Fibroblast of skin of scalp (primary cell): Measurements from ENCODE around the gene ERF.

Source experiments
- DNase-seq: peaks from one replicate; pipeline ENCODE4 v3.0.0-alpha.2; 2013

ERF gene

GRCh38 chr19:42208612-42209011, 46.3 kb downstream of the ERF start:
- DNase-seq: no peak

- peak; percentile 71 for DNase-seq
These were observed 47.1 kb downstream of the ERF start for GRCh38 chr19:42207767-42208271.

- no peak for DNase-seq
These were observed 47.8 kb downstream of the ERF start for GRCh38 chr19:42206871-42207755.

DNA sequence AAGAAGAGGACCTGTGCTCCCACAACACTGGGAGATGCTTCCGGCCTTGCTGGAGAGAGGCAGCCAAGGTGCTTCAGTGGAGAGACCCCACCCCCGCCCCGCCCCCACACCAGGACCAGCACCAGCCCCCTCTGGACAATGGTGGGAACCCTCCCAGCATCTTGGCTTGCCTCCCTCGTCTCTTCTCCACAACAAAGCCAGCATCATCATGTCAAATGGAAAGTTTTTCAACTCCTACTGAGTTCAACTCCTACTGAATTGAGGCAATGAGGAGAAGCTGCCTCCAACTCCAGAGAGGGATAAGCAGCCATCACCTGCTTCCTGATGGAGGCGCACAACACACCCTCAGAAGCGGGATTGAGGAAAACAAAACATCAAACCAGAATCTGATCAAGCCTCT, 50.3 kb downstream of the ERF start:
- no peak for DNase-seq

GRCh38 chr19:42203700-42204099, 51.2 kb downstream of the ERF start:
- DNase-seq: no peak

- DNase-seq: no peak
These were observed 52.5 kb downstream of the ERF start for GRCh38 chr19:42202290-42202880.

DNA sequence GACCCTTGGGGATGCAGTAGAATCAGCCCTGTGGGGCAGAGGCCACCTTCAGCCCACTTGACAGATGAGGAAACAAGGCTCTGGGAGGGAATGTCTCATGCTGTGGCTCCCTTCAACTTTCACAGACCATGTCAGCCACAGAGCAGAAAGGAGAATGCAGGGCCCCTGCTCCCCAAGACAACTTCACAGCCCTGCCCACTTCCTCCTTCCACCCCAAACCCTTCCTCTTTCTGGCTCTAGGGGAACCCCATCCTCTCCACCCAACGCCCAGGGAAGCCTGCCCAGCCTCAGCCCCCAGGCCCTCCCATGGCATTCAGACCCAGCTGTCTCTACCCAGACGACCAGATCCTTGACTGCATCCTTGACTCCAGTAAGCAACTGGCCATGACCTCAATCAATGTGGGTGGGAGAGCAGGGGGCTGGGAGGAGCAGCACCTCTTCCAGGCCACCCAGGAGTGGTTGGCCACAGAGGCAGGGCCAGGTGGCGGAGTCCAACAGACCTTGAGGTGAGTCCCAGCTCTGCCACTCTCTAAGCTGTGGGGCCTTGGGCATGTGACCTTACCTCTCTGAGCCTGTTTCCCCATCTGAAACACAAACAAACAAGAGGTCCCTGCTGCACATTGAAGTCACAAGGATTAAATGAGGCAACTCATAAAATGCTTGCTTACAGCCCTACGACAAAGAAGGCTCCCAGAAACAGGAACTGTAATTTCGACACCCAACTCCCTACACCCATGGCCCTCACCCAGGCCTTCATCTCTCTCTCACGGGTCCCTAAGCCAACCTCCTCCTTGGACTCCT, 53.2 kb downstream of the ERF start:
- DNase-seq: no peak

GRCh38 chr19:42200116-42200715, 54.7 kb downstream of the ERF start:
- no peak for DNase-seq

GRCh38 chr19:42199440-42200115, 55.4 kb downstream of the ERF start:
- DNase-seq: no peak

DNA sequence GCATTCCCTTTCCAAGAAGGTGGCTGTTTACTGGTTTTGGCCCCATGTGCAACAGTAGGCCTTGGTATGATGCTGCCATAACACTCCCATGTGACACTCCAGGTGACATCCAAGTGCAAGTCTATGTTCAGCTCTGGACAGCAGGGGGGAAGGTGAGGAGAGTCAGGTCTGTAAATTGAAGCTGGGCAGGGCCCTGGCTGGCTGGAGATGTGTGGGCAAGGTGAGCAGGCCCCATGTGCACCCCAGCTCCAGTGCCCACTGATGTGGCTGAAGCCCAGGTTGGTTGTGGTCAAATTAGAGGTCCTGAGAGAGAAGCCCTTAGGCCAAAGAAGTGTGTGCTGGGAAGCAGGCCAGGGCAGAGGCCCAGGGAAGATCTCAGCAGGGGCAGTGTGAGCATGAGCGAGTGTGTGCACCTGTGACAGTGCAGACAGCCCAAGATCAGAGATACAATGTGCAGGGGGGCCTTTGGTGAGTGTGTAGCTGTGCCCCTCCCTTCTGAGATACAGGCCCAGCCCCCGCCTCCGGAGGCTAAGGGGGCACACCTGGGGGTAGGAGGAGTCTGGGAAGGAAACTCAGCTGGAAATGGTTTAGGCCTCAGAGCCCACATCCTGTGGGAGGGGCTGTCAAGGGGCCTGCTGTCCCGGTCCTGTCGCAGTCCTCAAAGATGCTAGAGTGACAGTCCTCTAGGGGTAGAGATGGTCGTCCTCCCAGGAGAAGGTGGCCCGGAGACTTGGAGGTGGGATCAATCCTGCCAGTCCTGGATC, 56.1 kb downstream of the ERF start:
- no peak for DNase-seq
